ENCODE results near the gene CDSN.
"Not testable (repeated sequence)": the region's sequence is repeated elsewhere in the genome, so short reads cannot be mapped to it uniquely, and the experiment has no call there.

CDSN gene

DNA sequence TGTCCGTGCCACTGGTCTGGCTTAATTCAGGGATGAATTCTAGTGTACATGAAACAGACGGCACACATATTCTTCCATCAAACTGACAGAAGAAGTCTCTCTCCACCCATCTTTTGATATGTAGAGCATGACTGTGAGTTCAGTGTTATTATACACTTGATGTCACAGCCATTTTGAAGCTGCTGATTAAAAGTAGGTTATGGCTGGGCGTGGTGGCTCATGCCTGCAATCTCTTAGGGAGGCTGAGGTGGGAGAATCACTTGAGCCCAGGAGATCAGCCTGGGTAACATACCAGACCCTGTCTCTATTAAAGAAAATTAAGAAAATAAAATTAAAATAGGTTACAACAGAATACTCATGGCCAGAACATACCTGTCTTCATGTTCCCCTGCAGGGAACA is 28.6 kb downstream of the CDSN start:
- in situ Hi-C loops (cut with MboI; ENCODE audit: low sequenced_read_pairs): loop anchor here (25.0 kb wide), 1 partner anchor 179 kb away; the partner anchor contains the start of genes GTF2H4 and VARS2

DNA sequence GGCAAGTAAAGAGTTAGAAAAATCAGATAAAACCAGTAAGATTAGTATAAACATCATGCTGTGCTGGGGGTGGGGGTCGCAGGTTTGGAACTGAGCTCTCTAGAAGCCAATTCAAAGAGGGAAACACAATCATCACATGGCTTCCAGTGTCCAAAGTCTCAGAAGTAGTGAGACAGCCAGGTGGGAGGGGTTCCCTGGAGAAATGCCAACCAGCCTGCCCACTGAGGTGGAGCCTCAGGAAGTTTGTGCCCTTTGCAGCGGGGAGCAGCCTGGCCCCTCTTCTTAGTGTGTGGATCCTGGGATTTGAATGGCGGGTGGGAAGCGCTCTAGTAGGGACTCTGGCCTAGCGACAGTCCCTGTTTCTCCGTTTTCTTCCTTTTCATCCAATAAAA is 29.3 kb downstream of the CDSN start:
- in situ Hi-C loops (cut with MboI; ENCODE audit: low sequenced_read_pairs): loop anchor here (25.0 kb wide), 1 partner anchor 179 kb away; the partner anchor contains the start of genes GTF2H4 and VARS2

DNA sequence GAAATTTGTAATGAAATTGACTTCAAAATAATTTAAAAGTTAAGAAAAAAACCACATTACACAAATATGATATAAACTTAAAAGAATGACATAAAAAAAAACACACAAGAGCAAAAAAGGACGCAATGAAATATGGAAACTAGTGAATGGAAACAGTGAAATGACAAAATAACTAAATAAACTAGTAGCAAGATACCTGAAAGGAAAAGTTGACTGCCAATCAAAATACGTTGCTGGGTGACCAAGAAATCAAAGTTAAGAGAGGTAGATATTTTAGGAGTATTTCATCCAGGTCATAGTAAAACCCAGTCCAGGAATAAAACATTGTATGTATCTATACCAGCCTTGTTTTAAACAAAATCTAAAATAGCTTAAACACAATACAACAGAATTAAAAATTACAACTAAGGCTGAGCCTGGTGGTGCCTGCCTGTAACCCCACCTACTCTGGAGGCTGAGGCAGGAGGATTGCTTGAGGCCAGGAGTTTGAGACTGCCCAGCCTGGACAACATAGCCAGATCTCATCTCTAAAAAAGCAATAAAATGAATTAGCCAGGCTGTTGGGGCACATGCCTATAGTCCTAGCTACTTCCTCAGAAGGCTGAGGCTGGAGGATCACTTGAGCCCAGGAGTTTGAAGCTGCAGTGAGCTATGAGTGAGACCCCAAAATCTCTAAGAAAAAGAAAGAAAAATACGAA is 29.8 kb downstream of the CDSN start:
- in situ Hi-C loops (cut with MboI; ENCODE audit: low sequenced_read_pairs): loop anchor here (25.0 kb wide), 1 partner anchor 178 kb away; the partner anchor contains the start of genes GTF2H4 and VARS2

GRCh38 chr6:31087494-31088089 is 32.7 kb downstream of the CDSN start:
- in situ Hi-C loops (cut with MboI; ENCODE audit: low sequenced_read_pairs): loop anchor here (10.0 to 25.0 kb wide), 3 partner anchors 175 to 543 kb away; partner anchors contain the start of genes GTF2H4 and VARS2

DNA sequence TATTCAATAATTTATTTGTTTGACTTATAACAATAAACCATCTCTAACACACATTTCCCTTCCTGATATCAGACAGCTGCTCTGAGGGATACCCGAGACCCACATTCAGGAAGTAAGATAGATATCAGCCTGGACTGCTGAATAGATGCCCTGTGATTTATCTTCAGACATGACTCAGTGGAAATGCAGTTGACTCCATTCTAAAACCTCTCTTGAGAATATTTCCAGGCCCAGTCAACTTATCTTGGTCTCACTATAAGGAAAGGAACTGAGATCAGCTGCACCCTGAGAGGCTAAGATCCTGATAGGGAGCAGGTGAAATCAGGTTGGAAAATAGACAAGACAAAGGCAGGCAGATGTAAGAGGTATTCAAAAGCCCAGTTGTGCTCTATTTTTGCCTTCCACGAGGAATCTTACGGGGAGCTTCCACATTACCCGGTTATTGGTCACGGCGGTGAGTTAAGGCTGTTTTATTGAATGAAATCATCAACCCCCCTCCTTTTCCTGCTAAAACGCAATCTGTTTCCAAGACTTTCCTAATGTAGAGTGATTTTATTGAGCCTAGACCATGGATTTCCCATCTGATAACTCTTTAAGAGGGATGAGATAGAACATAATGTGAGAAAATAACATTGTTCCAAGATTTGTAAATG is 33.3 kb downstream of the CDSN start:
- in situ Hi-C loops (cut with MboI; ENCODE audit: low sequenced_read_pairs): loop anchor here (10.0 to 25.0 kb wide), 3 partner anchors 175 to 542 kb away; partner anchors contain the start of genes GTF2H4 and VARS2

DNA sequence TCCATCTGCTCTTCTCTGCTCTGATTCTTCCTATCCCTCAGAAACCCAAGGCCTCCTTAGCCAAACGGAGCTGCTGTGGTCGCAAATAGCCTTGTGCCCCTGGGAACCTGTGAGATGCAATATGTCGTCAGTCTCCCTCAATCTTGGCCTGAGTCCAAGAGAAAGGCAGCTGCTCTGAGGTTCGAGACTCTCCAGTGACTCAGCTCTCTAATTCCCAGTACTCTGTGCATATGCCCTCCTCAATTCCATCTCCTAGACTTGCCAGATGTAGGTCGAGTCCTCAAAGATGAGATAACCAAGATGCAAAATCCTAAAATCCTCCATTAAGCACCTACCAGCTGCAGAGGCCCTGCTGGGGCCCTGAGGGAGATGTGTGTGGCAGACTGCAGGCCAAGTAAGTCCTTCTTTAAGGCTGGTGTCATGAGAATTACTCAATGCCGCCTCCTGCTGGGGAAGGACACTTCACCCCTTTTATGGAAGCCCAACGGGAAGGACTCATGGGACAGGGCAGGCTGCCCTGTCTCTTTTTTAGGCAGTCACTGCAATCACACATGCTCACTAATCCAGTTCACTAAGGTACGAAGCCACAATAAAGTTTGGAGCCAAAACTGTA is 36.4 kb downstream of the CDSN start:
- in situ Hi-C loops (cut with MboI; ENCODE audit: low sequenced_read_pairs): loop anchor here (10.0 to 25.0 kb wide), 3 partner anchors 172 to 539 kb away; partner anchors contain the start of genes GTF2H4 and VARS2

GRCh38 chr6:31081872-31082271 is 38.4 kb downstream of the CDSN start:
- in situ Hi-C loops (cut with MboI; ENCODE audit: low sequenced_read_pairs): loop anchor here (10.0 to 25.0 kb wide), 3 partner anchors 170 to 537 kb away; partner anchors contain the start of genes GTF2H4 and VARS2

- in situ Hi-C loops (cut with MboI; ENCODE audit: low sequenced_read_pairs): loop anchor here (10.0 to 25.0 kb wide), 4 partner anchors 167 to 605 kb away; partner anchors contain the start of genes GTF2H4 and VARS2
These were observed 40.5 kb downstream of the CDSN start for GRCh38 chr6:31079656-31080261.

DNA sequence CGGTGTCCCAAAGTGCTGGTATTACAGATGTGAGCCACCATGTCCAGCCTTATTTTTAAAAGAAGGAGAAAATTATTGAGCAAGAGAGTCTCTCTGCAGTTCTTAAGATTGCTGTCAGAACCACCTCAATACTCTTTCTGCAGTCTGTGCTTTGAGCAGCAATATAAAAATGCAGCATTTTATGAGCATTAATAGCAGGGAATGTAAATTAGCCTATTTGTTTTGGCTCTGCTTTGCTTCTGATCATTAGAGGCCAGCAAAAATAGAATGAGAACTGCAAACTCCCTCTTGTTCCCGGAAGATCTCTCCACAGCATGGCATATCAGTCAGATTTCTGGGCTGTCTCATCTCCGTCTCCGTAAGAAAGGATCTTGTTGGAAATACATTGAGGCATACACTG is 43.6 kb downstream of the CDSN start:
- in situ Hi-C loops (cut with MboI; ENCODE audit: low sequenced_read_pairs): loop anchor here (10.0 to 25.0 kb wide), 2 partner anchors 164 to 602 kb away; partner anchors contain the start of genes GTF2H4 and VARS2

GRCh38 chr6:31075528-31075927 is 44.7 kb downstream of the CDSN start:
- in situ Hi-C loops (cut with MboI; ENCODE audit: low sequenced_read_pairs): loop anchor here (10.0 to 25.0 kb wide), 2 partner anchors 163 to 601 kb away; partner anchors contain the start of genes GTF2H4 and VARS2

DNA sequence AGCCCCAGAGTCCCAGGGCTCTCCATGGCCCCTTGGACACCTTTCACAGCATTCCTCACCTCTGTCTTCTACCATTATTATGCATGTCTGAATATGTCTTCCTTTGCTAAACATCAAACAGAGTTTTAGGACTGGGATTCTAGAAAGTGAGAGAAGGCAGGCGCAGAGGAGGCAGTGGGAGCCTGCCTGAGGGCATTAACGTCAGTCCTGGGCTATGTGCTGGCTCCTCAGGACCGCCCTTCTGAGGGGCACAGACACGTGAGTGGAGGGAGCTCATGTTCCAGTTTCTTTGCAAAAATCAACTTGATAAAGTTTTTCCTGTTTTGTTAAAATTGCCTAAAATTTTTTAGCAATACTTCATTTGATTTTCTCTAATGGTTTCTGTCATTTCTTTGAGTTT is 45.8 kb downstream of the CDSN start:
- in situ Hi-C loops (cut with MboI; ENCODE audit: low sequenced_read_pairs): loop anchor here (10.0 kb wide), 1 partner anchor 600 kb away; no protein-coding TSS in a partner anchor

GRCh38 chr6:31070711-31071197 is 49.5 kb downstream of the CDSN start:
- in situ Hi-C loops (cut with MboI; ENCODE audit: low sequenced_read_pairs): loop anchor here (10.0 kb wide), 1 partner anchor 596 kb away; no protein-coding TSS in a partner anchor

- in situ Hi-C loops (cut with MboI; ENCODE audit: low sequenced_read_pairs): no loop called here
These were observed 51.4 kb downstream of the CDSN start for GRCh38 chr6:31068669-31069340.

DNA sequence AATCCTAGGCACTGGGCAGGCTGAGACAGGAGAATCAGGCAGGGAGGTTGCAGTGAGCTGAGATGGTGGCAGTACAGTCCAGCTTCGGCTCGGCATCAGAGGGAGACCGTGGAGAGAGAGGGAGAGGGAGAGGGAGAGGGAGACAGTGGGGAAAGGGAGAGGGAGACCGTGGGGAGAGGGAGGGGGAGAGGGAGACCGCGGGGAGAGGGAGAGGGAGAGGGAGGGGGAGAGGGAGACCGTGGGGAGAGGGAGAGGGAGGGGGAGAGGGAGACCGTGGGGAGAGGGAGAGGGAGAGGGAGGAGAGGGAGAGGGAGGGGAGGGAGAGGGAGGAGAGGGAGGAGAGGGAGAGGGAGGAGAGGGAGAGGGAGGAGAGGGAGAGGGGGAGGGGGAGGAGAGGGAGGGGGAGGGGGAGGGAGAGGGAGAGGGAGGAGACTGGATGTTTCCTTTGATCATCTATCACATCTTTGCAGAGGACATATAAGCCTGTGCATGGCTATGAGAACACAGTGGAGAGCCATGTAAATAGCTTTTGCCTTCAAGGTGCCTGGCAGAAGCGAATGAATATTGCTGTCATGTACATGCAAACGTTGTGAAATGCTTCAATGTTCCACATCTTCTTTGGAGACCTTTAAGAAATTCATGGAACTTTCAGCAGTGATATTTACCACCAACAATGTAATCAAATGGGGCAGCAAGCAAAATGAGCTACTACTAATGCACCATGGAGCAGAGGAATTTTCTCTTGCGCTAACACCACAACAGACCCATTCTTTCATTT is 52.2 kb downstream of the CDSN start:
- in situ Hi-C loops (cut with MboI; ENCODE audit: low sequenced_read_pairs): not testable (repeated sequence)

GRCh38 chr6:31067028-31067427 is 53.2 kb downstream of the CDSN start:
- in situ Hi-C loops (cut with MboI; ENCODE audit: low sequenced_read_pairs): not testable (repeated sequence)

DNA sequence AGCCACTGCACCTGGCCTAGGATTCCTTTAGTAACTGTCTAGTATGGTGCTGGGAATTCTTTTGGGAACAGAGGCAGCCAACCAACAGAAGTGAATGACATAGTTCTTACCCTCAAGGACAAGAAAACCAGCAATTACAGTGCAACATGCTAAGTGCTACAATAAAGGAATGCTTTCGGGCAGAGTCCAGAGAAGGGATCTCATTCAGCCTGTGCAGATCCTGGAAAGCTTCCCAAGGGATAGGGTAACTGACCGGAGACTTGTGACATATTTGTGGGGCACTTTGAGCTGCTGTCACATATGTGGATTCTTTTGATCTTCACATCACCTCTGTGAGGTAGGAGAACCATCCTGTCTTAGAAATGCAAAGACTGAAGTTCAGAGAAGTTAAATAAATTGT is 54.7 kb downstream of the CDSN start:
- in situ Hi-C loops (cut with MboI; ENCODE audit: low sequenced_read_pairs): no loop called here

Data from HL-60/S4 (cell line).